ENCODE results near the gene NFIX. TPM values are rescaled to one million over a fixed set of nuclear protein-coding genes. Genes with fewer than 3 reads are reported as not detected.
A peak's percentile ranks its signal among the peaks of the same experiment; 100 is the strongest.

NFIX gene
- total and polyA plus RNA-seq, 2 donors from 2014 or later: 4.3 to 65.0 TPM

DNA sequence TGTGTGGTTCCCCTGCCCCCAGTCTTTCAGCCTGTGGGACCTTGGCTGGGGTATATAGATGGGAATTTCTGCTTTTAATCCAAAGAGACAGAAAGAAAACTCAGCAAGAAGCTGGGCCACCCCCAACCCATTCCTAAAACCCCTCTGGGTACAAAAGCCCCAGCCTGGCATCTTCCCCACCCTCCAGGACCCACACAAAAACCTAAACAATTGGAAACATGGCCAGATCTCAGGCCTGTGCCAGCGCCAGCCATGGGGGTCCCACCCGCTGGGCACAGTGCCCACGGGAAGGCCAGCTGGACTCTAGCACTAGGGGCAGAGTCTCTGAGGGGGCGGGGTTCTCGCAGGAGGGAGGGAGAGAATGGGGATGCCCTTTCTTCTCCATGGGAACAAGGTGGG, 98.8 kb downstream of the NFIX start:
- FAIRE-seq (no peak), DNase-seq (peak in 1 of 5 donors; percentile 67)
- TF ChIP-seq, protein P1, sequence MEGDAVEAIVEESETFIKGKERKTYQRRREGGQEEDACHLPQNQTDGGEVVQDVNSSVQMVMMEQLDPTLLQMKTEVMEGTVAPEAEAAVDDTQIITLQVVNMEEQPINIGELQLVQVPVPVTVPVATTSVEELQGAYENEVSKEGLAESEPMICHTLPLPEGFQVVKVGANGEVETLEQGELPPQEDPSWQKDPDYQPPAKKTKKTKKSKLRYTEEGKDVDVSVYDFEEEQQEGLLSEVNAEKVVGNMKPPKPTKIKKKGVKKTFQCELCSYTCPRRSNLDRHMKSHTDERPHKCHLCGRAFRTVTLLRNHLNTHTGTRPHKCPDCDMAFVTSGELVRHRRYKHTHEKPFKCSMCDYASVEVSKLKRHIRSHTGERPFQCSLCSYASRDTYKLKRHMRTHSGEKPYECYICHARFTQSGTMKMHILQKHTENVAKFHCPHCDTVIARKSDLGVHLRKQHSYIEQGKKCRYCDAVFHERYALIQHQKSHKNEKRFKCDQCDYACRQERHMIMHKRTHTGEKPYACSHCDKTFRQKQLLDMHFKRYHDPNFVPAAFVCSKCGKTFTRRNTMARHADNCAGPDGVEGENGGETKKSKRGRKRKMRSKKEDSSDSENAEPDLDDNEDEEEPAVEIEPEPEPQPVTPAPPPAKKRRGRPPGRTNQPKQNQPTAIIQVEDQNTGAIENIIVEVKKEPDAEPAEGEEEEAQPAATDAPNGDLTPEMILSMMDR (IDR thresholded peaks at IDR 0.05; ENCODE audit: borderline replicate concordance, extremely low read depth, insufficient read depth): no peak
- H3K4me3 ChIP-seq (ENCODE audit: low read length in 3 of 3): no peak overlapping the region
- H3K27me3 ChIP-seq (ENCODE audit: control insufficient read depth, insufficient read depth, low read length): peaks cover 10% of the 10 kb centered on the region
- H3K4me1 ChIP-seq (ENCODE audit: control insufficient read depth in 2 of 3, insufficient read depth in 2 of 3, low read depth in 1 of 3, low read length in 3 of 3): peaks cover 0 to 27% (median 18%) of the 10 kb centered on the region in 3 donors
- H3K9me3 ChIP-seq (ENCODE audit: control insufficient read depth in 2 of 3, insufficient read depth in 1 of 3, low read length in 3 of 3): no peaks in the 10 kb centered on the region
- H3K27ac ChIP-seq (ENCODE audit: low read depth in 2 of 2, low read length in 2 of 2): peak overlapping the region in 1 of 2 donors; percentile 74
- no peak overlapping the region for H3K9ac ChIP-seq (ENCODE audit: low read length in 3 of 3)
- H3K36me3 ChIP-seq (ENCODE audit: control insufficient read depth in 2 of 3, insufficient read depth in 3 of 3, low read length in 3 of 3): no peaks in the 10 kb centered on the region
- intact Hi-C loops (cut with DNase I): no loop called here

GRCh38 chr19:13094771-13095392, 99.6 kb downstream of the NFIX start:
- H3K27ac ChIP-seq (ENCODE audit: low read depth in 2 of 2, low read length in 2 of 2): peak overlapping the region in 1 of 2 donors; percentile 28
- intact Hi-C loops (cut with DNase I): loop anchor here (5.0 kb wide), 1 partner anchor 118 kb away; no protein-coding TSS in a partner anchor

GRCh38 chr19:13095393-13095784, 100.1 kb downstream of the NFIX start:
- intact Hi-C loops (cut with DNase I): loop anchor here (5.0 kb wide), 1 partner anchor 118 kb away; no protein-coding TSS in a partner anchor
- Histone ChIP-seq H3K4me1 (ENCODE audit: control insufficient read depth in 2 of 3, insufficient read depth in 2 of 3, low read depth in 1 of 3, low read length in 3 of 3) (peaks cover 0 to 30% (median 16%) of the 10 kb centered on the region in 3 donors), H3K27ac (ENCODE audit: low read depth in 2 of 2, low read length in 2 of 2) (no peak overlapping the region), H3K9me3 (ENCODE audit: control insufficient read depth in 2 of 3, insufficient read depth in 1 of 3, low read length in 3 of 3) (no peaks in the 10 kb centered on the region), H3K4me3 (ENCODE audit: low read length in 3 of 3) (peak overlapping the region in 1 of 3 donors; percentile 57), H3K9ac (ENCODE audit: low read length in 3 of 3) (no peak overlapping the region), H3K36me3 (ENCODE audit: control insufficient read depth in 2 of 3, insufficient read depth in 3 of 3, low read length in 3 of 3) (no peaks in the 10 kb centered on the region), H3K27me3 (ENCODE audit: control insufficient read depth, insufficient read depth, low read length) (peaks cover 14% of the 10 kb centered on the region)
- TF ChIP-seq, protein P1 (IDR thresholded peaks at IDR 0.05; ENCODE audit: borderline replicate concordance, extremely low read depth, insufficient read depth): no peak
- DNase-seq: peak in 1 of 5 donors; percentile 84
- FAIRE-seq: no peak

More at GRCh38 chr19:13094771-13095392, 99.6 kb downstream of the NFIX start:
- H3K4me1 ChIP-seq (ENCODE audit: control insufficient read depth in 2 of 3, insufficient read depth in 2 of 3, low read depth in 1 of 3, low read length in 3 of 3): peaks cover 0 to 28% (median 18%) of the 10 kb centered on the region in 3 donors
- peak overlapping the region in 1 of 3 donors; percentile 57 for H3K4me3 ChIP-seq (ENCODE audit: low read length in 3 of 3)
- TF ChIP-seq, protein P1 (IDR thresholded peaks at IDR 0.05; ENCODE audit: borderline replicate concordance, extremely low read depth, insufficient read depth): no peak
- H3K36me3 ChIP-seq (ENCODE audit: control insufficient read depth in 2 of 3, insufficient read depth in 3 of 3, low read length in 3 of 3): no peaks in the 10 kb centered on the region
- peak in 1 of 5 donors; percentile 72 for DNase-seq
- H3K9me3 ChIP-seq (ENCODE audit: control insufficient read depth in 2 of 3, insufficient read depth in 1 of 3, low read length in 3 of 3): no peaks in the 10 kb centered on the region
- no peak overlapping the region for H3K9ac ChIP-seq (ENCODE audit: low read length in 3 of 3)
- no peak for FAIRE-seq
- peaks cover 11% of the 10 kb centered on the region for H3K27me3 ChIP-seq (ENCODE audit: control insufficient read depth, insufficient read depth, low read length)
